Measurements from ENCODE around the gene TTC31. TPM values are rescaled to one million over a fixed set of nuclear protein-coding genes. Genes with fewer than 3 reads are reported as not detected.
"Not testable (repeated sequence)": the region's sequence is repeated elsewhere in the genome, so short reads cannot be mapped to it uniquely, and the experiment has no call there.

TTC31 gene
- total RNA-seq, 1 experiment from 2014 or later = 26.2 TPM

- Mint-ChIP-seq H3K4me3 (ENCODE audit: low read depth, unreplicated experiment) (no peak overlapping the region), H3K9me3 (ENCODE audit: low read depth, unreplicated experiment) (no peaks in the 10 kb centered on the region), H3K36me3 (ENCODE audit: insufficient read depth, unreplicated experiment) (peaks cover 92% of the 10 kb centered on the region), H3K4me1 (ENCODE audit: low read depth, unreplicated experiment) (peaks cover 26% of the 10 kb centered on the region), H3K27me3 (ENCODE audit: unreplicated experiment) (no peaks in the 10 kb centered on the region), H3K27ac (ENCODE audit: unreplicated experiment) (no peak overlapping the region)
- intact Hi-C loops (cut with micrococcal nuclease; ENCODE audit: unreplicated experiment) = no loop called here
- BruUV-seq (replicated peaks) = no TSS peak
- TF ChIP-seq CTCF (IDR thresholded peaks at IDR 0.05; ENCODE audit: unreplicated experiment) = peak; percentile 36
- CTCF ChIA-PET = no interaction called here
- peak; percentile 40 for DNase-seq
These were observed 21.5 kb upstream of the TTC31 start for GRCh38 chr2:74461187-74462053.

GRCh38 chr2:74462054-74462785 is 20.7 kb upstream of the TTC31 start:
- no peak for DNase-seq
- H3K4me3 Mint-ChIP-seq (ENCODE audit: low read depth, unreplicated experiment) = no peak overlapping the region
- no peaks in the 10 kb centered on the region for H3K9me3 Mint-ChIP-seq (ENCODE audit: low read depth, unreplicated experiment)
- H3K36me3 Mint-ChIP-seq (ENCODE audit: insufficient read depth, unreplicated experiment) = peaks cover 87% of the 10 kb centered on the region
- CTCF ChIA-PET = no interaction called here
- no TSS peak for BruUV-seq (replicated peaks)
- H3K27me3 Mint-ChIP-seq (ENCODE audit: unreplicated experiment) = no peaks in the 10 kb centered on the region
- intact Hi-C loops (cut with micrococcal nuclease; ENCODE audit: unreplicated experiment) = no loop called here
- no peak for TF ChIP-seq CTCF (IDR thresholded peaks at IDR 0.05; ENCODE audit: unreplicated experiment)
- peaks cover 18% of the 10 kb centered on the region for H3K4me1 Mint-ChIP-seq (ENCODE audit: low read depth, unreplicated experiment)
- no peak overlapping the region for H3K27ac Mint-ChIP-seq (ENCODE audit: unreplicated experiment)

- CTCF ChIA-PET = no interaction called here
- no peak for TF ChIP-seq CTCF (IDR thresholded peaks at IDR 0.05; ENCODE audit: unreplicated experiment)
- Mint-ChIP-seq H3K36me3 (ENCODE audit: insufficient read depth, unreplicated experiment) (peaks cover 82% of the 10 kb centered on the region), H3K4me3 (ENCODE audit: low read depth, unreplicated experiment) (no peak overlapping the region), H3K9me3 (ENCODE audit: low read depth, unreplicated experiment) (no peaks in the 10 kb centered on the region), H3K27ac (ENCODE audit: unreplicated experiment) (no peak overlapping the region), H3K4me1 (ENCODE audit: low read depth, unreplicated experiment) (peaks cover 14% of the 10 kb centered on the region), H3K27me3 (ENCODE audit: unreplicated experiment) (no peaks in the 10 kb centered on the region)
- intact Hi-C loops (cut with micrococcal nuclease; ENCODE audit: unreplicated experiment) = no loop called here
- BruUV-seq (replicated peaks) = no TSS peak
- DNase-seq = no peak
These were observed 20.1 kb upstream of the TTC31 start for GRCh38 chr2:74462786-74463105.

DNA sequence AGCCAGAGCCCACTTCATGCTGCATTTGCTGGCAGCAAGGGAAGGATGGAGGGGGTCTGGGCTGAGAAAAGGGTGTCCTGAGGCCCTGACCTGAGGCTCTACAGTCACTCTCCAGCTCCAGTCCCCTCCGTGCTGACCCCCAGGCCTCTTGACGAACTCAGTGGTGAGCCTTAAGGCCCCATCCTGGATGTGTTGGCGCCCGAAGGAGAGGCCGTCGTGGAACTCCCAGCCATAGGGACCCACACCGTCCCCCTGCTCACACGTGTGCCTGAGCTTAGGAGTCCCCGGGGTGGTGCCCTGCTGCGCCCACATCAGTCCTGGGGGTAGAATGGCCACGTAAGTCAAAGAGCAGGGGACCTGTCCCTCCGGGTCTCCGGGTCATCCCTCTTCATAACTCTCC is 18.5 kb upstream of the TTC31 start:
- peaks cover 11% of the 10 kb centered on the region for H3K4me1 Mint-ChIP-seq (ENCODE audit: low read depth, unreplicated experiment)
- peak overlapping the region; percentile 93 for H3K27ac Mint-ChIP-seq (ENCODE audit: unreplicated experiment)
- H3K9me3 Mint-ChIP-seq (ENCODE audit: low read depth, unreplicated experiment) = no peaks in the 10 kb centered on the region
- BruUV-seq (replicated peaks) = no TSS peak
- CTCF ChIA-PET = no interaction called here
- TF ChIP-seq CTCF (IDR thresholded peaks at IDR 0.05; ENCODE audit: unreplicated experiment) = no peak
- H3K27me3 Mint-ChIP-seq (ENCODE audit: unreplicated experiment) = no peaks in the 10 kb centered on the region
- intact Hi-C loops (cut with micrococcal nuclease; ENCODE audit: unreplicated experiment) = no loop called here
- peaks cover 65% of the 10 kb centered on the region for H3K36me3 Mint-ChIP-seq (ENCODE audit: insufficient read depth, unreplicated experiment)
- DNase-seq = no peak
- peak overlapping the region; percentile 94 for H3K4me3 Mint-ChIP-seq (ENCODE audit: low read depth, unreplicated experiment)

GRCh38 chr2:74470742-74471141 is 12.1 kb upstream of the TTC31 start:
- H3K4me1 Mint-ChIP-seq (ENCODE audit: low read depth, unreplicated experiment); BruUV-seq (replicated peaks); H3K9me3 Mint-ChIP-seq (ENCODE audit: low read depth, unreplicated experiment); H3K27me3 Mint-ChIP-seq (ENCODE audit: unreplicated experiment); CTCF ChIA-PET; DNase-seq; intact Hi-C loops (cut with micrococcal nuclease; ENCODE audit: unreplicated experiment): not testable (repeated sequence)
- H3K36me3 Mint-ChIP-seq (ENCODE audit: insufficient read depth, unreplicated experiment) = peaks cover 48% of the 10 kb centered on the region
- peak overlapping the region; percentile 26 for H3K4me3 Mint-ChIP-seq (ENCODE audit: low read depth, unreplicated experiment)
- H3K27ac Mint-ChIP-seq (ENCODE audit: unreplicated experiment) = peak overlapping the region; percentile 60

Measured in Calu3 (cell line).